Caco-2 (cell line): ENCODE data around the gene RAD51B. TPM values are rescaled to one million over a fixed set of nuclear protein-coding genes. Genes with fewer than 3 reads are reported as not detected.

Experiments used
- BruUV-seq: library from RNA; stranded (reverse); fragments of 400-500 nt; replicated peaks from 2 replicates; lab custom pipeline; 2021; lab: Mats Ljungman, UMichigan
- CTCF ChIA-PET: fragments of 300-600 bp; sonication (Branson Sonifier 250); formaldehyde crosslinking; loops from one replicate; lab custom pipeline; 2022; ENCODE audit warnings: antibody characterized with exemption; lab: Charles Lee
- POLR2A ChIA-PET: fragments of 300-600 bp; sonication (Branson Sonifier 250); formaldehyde crosslinking; loops from one replicate; lab custom pipeline; 2022; ENCODE audit warnings: antibody characterized with exemption; lab: Charles Lee
- DNase-seq, 2 experiments: peaks; one replicate each; pipeline versions ENCODE4 v3.0.0 to v3.0.0-alpha.2; 2020 to 2022
- H3K27me3 ChIP-seq: replicated peaks from 2 replicates; pipeline ENCODE4 v1.6.0; 2011; ENCODE audit warnings: low read length; ENCODE audit not compliant: control insufficient read depth, insufficient read depth
- H3K36me3 ChIP-seq: 2 replicates; pipeline ENCODE4 v1.5.1; 2011; ENCODE audit warnings: low read length; ENCODE audit not compliant: control insufficient read depth, insufficient read depth
- H3K4me1 ChIP-seq: fragments of 250-450 bp; sonication (Bioruptor Pico); 2 replicates; pipeline ENCODE4 v1.5.1; 2020; ENCODE audit warnings: mild to moderate bottlenecking
- H3K4me3 ChIP-seq: 2 replicates; pipeline ENCODE4 v1.5.1; 2011; ENCODE audit warnings: low read depth, mild to moderate bottlenecking, control low read depth, low read length
- H3K9me3 ChIP-seq: fragments of 250-450 bp; sonication (Bioruptor Pico); 2 replicates; pipeline ENCODE4 v1.5.1; 2020; ENCODE audit warnings: mild to moderate bottlenecking, moderate library complexity
- H3K27ac Mint-ChIP-seq: one replicate; pipeline ENCODE4 v1.8.0; 2022; ENCODE audit warnings: mixed read lengths; ENCODE audit not compliant: unreplicated experiment
- H3K27me3 Mint-ChIP-seq: one replicate; pipeline ENCODE4 v1.8.0; 2022; ENCODE audit warnings: mixed read lengths; ENCODE audit not compliant: insufficient read depth, unreplicated experiment
- H3K36me3 Mint-ChIP-seq: one replicate; pipeline ENCODE4 v1.8.0; 2022; ENCODE audit warnings: mild to moderate bottlenecking, mixed read lengths; ENCODE audit not compliant: insufficient read depth, unreplicated experiment
- H3K4me1 Mint-ChIP-seq: one replicate; pipeline ENCODE4 v1.8.0; 2022; ENCODE audit warnings: low read depth, mixed read lengths; ENCODE audit not compliant: unreplicated experiment
- H3K4me3 Mint-ChIP-seq: one replicate; pipeline ENCODE4 v1.8.0; 2022; ENCODE audit warnings: mild to moderate bottlenecking, moderate library complexity, mixed read lengths; ENCODE audit not compliant: unreplicated experiment
- H3K9me3 Mint-ChIP-seq: one replicate; pipeline ENCODE4 v1.8.0; 2022; ENCODE audit warnings: mixed read lengths; ENCODE audit not compliant: unreplicated experiment
- CTCF ChIP-seq, 2 experiments: fragments of 200-600 bp in 1 of 2; IDR thresholded peaks; 1 replicate in 1 of 2; 2 replicates in 1 of 2; pipeline versions ENCODE4 v1.5.1 to v1.8.0; 2011 to 2022; ENCODE audit warnings: antibody characterized with exemption in 1 of 2, control low read depth in 1 of 2, inconsistent platforms in 1 of 2, low read depth in 1 of 2, low read length in 1 of 2, mild to moderate bottlenecking in 1 of 2, moderate library complexity in 1 of 2; ENCODE audit not compliant: insufficient read depth in 1 of 2, severe bottlenecking in 1 of 2, unreplicated experiment in 1 of 2
- intact Hi-C: fragments of 100-400 bp; cut with micrococcal nuclease; formaldehyde crosslinking; loops from one replicate; pipeline ENCODE4 v1.10.0; 2022; ENCODE audit not compliant: unreplicated experiment
- total RNA-seq: library from RNA; stranded (reverse); gene quantifications from 2 replicates; pipeline ENCODE4 v1.2.3, GENCODE V29; 2022

RAD51B gene
- total RNA-seq, 1 experiment from 2014 or later = 16.7 TPM

DNA sequence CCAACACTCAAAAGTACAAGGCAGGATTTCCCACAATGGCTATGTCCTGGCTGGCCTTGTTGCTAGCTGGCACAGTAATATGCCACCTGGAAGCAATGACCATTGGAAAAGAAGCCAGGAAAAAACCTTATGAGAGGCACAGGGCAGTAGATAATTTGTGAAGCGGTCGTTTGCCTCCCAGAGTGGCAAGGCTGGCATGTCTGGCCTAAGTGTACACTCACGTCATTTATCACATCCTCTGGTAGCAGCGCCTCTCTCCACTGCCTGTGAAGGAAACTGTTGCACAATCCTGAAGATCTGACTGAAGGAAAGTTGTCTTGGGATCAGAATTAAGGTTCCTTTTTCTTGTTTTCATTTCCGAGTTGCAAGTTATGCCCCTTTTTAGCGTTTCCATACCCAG, 564.8 kb downstream of the RAD51B start:
- Histone ChIP-seq H3K27me3 (no peaks in the 10 kb centered on the region), H3K4me1 (no peaks in the 10 kb centered on the region), H3K9me3 (no peaks in the 10 kb centered on the region), H3K36me3 (no peaks in the 10 kb centered on the region), H3K4me3 (no peak overlapping the region)
- no peaks in the 10 kb centered on the region for H3K9me3 Mint-ChIP-seq
- no peak for TF ChIP-seq CTCF (IDR thresholded peaks at IDR 0.05; ENCODE audit: insufficient read depth in 1 of 2, low read depth in 1 of 2, low read length in 1 of 2, severe bottlenecking in 1 of 2, unreplicated experiment in 1 of 2)
- H3K27ac Mint-ChIP-seq = no peak overlapping the region
- H3K4me3 Mint-ChIP-seq = no peak overlapping the region
- no peaks in the 10 kb centered on the region for H3K36me3 Mint-ChIP-seq
- intact Hi-C loops = no loop called here
- no peaks in the 10 kb centered on the region for H3K4me1 Mint-ChIP-seq
- ChIA-PET POLR2A (no interaction called here), CTCF (no interaction called here)
- no peak for DNase-seq
- H3K27me3 Mint-ChIP-seq = no peaks in the 10 kb centered on the region
- BruUV-seq = no TSS peak

GRCh38 chr14:68384881-68385280, 565.3 kb downstream of the RAD51B start:
- Mint-ChIP-seq H3K27me3 (no peaks in the 10 kb centered on the region), H3K4me3 (no peak overlapping the region), H3K36me3 (no peaks in the 10 kb centered on the region), H3K27ac (no peak overlapping the region), H3K9me3 (no peaks in the 10 kb centered on the region), H3K4me1 (no peaks in the 10 kb centered on the region)
- Histone ChIP-seq H3K4me1 (no peaks in the 10 kb centered on the region), H3K4me3 (no peak overlapping the region), H3K9me3 (no peaks in the 10 kb centered on the region), H3K36me3 (no peaks in the 10 kb centered on the region), H3K27me3 (no peaks in the 10 kb centered on the region)
- POLR2A ChIA-PET = no interaction called here
- DNase-seq = no peak
- no peak for TF ChIP-seq CTCF (IDR thresholded peaks at IDR 0.05; ENCODE audit: insufficient read depth in 1 of 2, low read depth in 1 of 2, low read length in 1 of 2, severe bottlenecking in 1 of 2, unreplicated experiment in 1 of 2)
- intact Hi-C loops = no loop called here
- BruUV-seq = no TSS peak
- CTCF ChIA-PET = no interaction called here

DNA sequence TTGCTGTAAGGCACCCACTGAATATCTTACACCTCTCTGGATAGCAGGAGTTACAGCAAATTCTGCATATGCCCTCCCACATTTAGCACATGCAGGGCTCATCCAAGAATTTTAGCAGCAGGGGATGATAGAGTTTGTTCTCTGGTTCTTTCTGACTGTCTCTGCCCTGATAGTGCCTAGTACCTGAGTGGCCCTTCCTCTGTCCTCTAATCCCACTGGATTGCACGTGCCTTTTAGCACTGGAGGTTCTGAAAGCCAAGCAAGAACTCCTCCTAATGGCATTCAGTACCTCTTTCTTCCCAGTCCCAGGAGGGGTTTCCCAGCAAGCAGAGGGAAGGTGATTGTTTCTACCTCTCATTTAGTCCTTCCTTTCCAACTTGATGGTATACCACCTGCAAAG, 566.9 kb downstream of the RAD51B start:
- Mint-ChIP-seq H3K9me3 (peaks cover 9% of the 10 kb centered on the region), H3K27me3 (no peaks in the 10 kb centered on the region), H3K36me3 (no peaks in the 10 kb centered on the region), H3K4me1 (peaks cover 6% of the 10 kb centered on the region), H3K27ac (no peak overlapping the region), H3K4me3 (no peak overlapping the region)
- POLR2A ChIA-PET = no interaction called here
- H3K36me3 ChIP-seq = no peaks in the 10 kb centered on the region
- no peak for TF ChIP-seq CTCF (IDR thresholded peaks at IDR 0.05; ENCODE audit: insufficient read depth in 1 of 2, low read depth in 1 of 2, low read length in 1 of 2, severe bottlenecking in 1 of 2, unreplicated experiment in 1 of 2)
- BruUV-seq = no TSS peak
- intact Hi-C loops = no loop called here
- no peak for DNase-seq
- no peaks in the 10 kb centered on the region for H3K9me3 ChIP-seq
- no peak overlapping the region for H3K4me3 ChIP-seq
- no peaks in the 10 kb centered on the region for H3K27me3 ChIP-seq
- no peaks in the 10 kb centered on the region for H3K4me1 ChIP-seq
- CTCF ChIA-PET = no interaction called here
